Left forelimb (tissue), 1 donor: ENCODE data around the gene LAGE3.

Experiments used
- DNase-seq: peaks from one replicate; pipeline ENCODE4 v3.0.0-alpha.2; 2018; ENCODE audit warnings: low spot score

LAGE3 gene

GRCh38 chrX:154435171-154435733, 43.8 kb downstream of the LAGE3 start:
- DNase-seq: no peak

- DNase-seq: no peak
Measured at GRCh38 chrX:154434394-154435168, 44.5 kb downstream of the LAGE3 start.

GRCh38 chrX:154433605-154434004, 45.5 kb downstream of the LAGE3 start:
- DNase-seq: no peak

DNA sequence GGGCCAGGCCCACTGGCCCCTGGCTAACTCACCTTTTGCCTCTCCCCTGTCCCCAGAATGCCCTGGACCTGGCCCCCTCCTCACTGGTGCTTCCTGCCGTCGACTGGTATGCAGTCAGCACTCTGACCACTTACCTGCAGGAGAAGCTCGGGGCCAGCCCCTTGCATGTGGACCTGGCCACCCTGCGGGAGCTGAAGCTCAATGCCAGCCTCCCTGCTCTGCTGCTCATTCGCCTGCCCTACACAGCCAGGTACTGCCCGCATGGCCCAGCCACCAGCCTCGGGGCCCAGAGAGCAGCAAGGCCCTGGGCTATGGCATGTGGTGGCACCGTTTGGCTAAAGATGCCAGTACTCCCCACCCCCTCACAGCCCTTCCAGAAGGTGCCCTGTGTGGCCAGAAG, 46.9 kb downstream of the LAGE3 start:
- DNase-seq: no peak

DNA sequence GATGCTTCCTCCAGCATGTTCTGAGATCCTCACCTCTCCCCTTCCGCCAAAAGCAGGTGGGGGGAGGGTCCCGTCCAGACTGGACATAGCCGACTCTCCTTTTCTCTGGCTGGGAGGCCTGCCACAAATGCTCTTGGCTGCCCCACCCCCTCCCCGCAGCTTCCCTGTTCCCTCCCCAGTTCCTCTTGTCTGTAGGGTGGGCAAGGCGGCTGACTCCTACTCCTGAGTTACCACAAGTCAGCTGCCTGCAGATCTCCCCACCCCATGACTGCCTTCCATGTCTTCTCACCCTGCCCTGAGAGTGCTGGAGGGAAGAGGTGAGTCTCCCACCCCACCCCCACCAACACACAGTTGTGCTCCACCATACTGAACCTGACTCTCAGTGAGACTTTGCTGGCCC, 47.7 kb downstream of the LAGE3 start:
- DNase-seq: no peak

GRCh38 chrX:154430916-154431315, 48.2 kb downstream of the LAGE3 start:
- DNase-seq: no peak

GRCh38 chrX:154430479-154430878, 48.6 kb downstream of the LAGE3 start:
- DNase-seq: no peak

GRCh38 chrX:154429711-154430110, 49.4 kb downstream of the LAGE3 start:
- DNase-seq: no peak

GRCh38 chrX:154428176-154429171, 50.6 kb downstream of the LAGE3 start, which contains the start of gene ATP6AP1:
TSS of gene ATP6AP1 (plus strand) at chrX:154428677. CDS start at chrX:154428693, 16 bp downstream.
- peak; percentile 92 for DNase-seq
